HG03571 (cell line): ENCODE measurements around the gene TPX2.

Experiments
- ATAC-seq: cut with Tn5 transposase; IDR thresholded peaks from one replicate; pipeline ENCODE4 v1.9.1; 2021; ENCODE audit not compliant: unreplicated experiment

Gene TPX2

GRCh38 chr20:31830406-31830981 lies 91.4 kb downstream of the TPX2 start:
- no peak for ATAC-seq

DNA sequence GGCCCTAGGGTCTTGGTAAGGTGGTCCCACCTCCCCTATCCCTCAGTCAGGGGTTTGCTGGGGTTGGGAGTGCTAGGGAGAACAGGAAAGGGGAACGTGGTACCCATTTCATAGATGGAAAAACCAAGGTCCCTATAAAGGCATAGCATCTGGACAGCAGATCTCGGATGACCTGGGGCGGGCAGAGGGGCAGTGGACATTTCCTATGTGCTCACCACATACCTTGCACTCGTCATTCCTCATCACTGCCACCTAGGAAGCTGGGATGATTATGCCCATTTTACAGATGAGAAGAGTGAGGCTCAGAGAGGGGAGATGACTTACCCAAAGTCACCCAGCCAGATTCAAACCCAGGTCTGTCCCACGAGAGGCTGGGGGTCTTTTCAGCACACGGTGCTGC lies 92.1 kb downstream of the TPX2 start:
- ATAC-seq, result no peak

GRCh38 chr20:31831771-31832306 lies 92.7 kb downstream of the TPX2 start:
- no peak for ATAC-seq

DNA sequence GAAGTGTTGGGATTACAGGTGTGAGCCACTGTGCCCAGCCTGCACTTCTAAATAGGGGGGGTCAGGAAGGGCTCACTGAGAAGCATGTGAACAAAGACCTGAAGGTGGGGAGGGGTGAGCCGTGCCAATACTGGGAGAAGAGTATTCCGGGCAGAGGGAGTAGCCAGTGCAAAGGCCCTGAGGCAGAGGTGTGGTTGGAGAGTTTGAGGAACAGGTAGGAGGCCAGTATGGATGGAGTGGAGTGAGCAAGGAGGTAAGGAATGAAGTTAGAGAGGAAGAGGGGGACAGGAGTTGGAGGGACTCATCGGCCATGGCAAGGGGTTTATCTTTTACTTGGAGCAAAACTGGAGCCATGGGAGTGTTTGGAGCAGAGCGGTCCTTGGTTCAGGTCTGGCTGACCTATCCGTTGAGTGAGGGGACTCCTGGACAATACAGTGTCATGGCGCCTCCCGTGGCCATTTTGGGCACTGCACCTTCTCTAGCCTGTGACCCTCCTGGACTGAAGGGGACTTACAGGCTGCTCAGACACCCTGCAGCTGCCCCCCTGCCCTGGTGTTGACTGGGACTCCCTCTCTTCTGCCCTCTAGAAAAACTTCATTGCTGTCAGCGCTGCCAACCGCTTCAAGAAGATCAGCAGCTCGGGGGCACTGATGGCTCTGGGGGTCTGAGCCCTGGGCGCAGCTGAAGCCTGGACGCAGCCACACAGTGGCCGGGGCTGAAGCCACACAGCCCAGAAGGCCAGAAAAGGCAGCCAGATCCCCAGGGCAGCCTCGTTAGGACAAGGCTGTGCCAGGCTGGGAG lies 94.2 kb downstream of the TPX2 start:
- ATAC-seq, result no peak

DNA sequence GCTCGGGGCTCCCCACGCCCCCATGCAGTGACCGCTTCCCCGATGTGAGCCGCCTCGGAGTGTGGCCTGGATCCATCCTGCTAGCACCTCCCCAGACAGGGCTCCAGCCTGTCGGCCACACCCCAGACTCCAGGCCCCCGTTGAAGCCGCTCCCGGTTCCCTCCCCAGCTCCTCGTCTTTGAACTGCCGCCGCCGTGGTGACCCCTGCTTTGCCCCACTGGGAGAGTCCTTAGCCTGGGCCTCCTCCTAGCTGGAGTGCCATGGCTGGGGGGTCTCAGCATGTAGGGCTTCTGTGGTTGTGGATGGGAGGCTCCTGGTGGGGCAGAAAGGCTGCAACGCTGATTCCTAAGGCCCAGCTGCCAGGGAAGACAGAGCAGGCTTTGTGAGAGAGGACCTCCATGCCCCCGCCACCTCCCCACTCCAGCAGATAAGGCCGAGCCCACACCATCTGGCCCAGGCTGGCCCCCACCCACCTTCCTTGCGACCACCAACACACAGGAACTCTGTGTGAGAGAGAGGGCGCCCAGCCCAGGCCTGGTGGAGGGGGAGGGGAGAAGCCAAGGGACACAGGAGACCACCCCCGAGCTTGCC lies 94.9 kb downstream of the TPX2 start:
- ATAC-seq, result no peak

GRCh38 chr20:31835554-31835953 lies 96.5 kb downstream of the TPX2 start:
- no peak for ATAC-seq

DNA sequence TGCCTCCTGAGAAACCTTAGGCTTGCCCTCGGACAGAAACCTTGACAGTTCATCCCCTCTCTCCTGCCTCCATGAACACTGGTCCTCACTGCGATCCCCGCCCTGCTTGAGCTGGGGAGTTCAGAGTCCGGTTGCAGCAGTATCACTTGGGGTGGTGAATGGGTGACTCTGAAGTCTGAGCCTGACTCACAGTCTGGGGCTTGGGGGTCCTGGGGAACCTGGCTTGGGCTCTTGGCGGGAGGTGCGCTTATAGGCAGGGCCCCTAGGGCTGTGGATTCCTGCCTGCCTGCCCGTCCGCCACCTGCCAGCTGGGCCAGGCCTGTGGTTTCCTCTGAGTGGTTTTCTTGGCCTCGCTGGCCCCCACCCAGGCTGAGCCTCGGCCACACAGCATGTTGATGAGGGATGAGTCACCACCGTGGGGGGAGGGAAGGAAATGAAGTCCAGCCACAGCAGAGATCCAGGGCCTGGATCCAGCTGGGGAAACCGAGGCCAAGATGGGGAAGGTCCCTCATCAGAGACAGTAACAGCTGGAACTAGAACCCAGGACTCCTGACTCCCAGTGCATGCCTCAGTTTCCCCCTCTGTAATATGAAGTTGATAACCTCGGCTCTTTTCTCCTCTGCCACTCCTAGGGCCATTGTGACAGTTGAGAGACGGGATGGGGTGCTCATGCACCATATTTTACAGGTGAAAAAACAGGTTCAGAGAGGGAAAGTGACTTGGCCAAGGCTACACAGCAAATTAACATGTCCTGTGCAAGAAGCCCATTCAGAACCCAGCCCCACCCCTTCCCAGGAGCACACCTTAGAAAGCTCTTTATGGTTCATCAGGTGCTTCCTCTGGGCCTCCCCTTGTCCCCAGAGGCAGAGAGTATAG lies 97.1 kb downstream of the TPX2 start:
- ATAC-seq, result peak; percentile 47

DNA sequence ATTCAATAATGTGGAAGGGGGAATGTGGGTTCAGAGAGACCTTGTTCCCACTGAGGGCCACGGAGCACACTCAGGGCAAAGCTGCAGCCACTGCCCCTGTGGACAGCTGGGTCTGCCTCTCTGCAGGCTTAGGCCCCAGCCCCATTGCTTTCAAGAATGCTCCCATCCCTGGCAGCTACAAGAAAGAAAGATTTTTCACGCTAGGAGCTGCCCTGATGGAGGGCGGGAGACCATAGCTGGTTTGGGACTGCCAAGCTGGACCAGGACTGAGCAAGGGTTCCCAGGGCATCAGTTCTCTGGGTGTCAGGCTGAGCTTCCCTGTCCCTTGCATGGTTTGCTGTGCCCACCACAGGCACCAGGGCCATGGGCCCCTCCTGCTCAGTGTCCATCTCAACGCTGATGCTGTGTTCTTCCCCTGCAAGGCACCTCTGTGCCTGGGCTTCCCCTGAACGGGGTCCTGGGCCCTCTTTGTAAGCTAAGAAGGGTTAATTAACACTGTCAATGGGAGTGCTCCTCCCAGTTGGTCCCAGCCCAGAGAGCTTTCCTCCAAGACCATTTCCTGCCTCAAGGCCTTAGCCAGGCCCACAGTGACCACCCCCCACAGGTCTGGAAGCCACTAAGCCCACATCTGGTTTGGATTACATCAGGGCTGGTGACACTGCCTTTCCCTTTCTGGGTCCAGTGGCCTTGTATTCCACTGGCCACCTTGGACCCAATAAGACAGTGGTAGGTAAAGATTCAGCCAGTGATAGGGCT lies 97.9 kb downstream of the TPX2 start:
- ATAC-seq, result no peak

DNA sequence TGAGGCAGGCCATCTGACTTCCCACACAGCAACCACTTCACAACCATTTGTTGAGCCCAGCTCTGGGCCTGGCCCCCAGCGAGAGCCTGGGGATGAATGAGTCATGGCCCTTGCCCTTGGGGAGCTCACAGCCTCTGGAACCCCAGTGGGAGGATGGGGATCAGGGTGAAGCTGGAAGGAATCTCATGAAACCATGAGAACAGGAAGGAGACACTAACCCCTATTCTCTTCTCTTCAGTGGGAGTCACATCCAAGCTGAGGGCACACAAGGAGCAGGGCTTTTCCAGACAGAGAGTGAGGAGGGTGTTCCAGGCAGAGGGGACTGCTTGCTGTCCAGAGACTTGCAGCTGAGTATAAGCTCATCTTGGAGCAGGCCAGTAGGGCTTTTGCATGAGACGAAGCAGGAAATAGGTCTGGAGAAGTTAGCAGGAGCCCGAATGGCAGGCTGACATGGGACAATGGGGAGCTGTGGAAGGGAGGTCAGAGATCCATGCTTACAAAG lies 98.9 kb downstream of the TPX2 start:
- no peak for ATAC-seq

GRCh38 chr20:31838646-31839292 lies 99.7 kb downstream of the TPX2 start:
- ATAC-seq, result no peak

- no peak for ATAC-seq
Observed at GRCh38 chr20:31839782-31840487, 100.8 kb downstream of the TPX2 start.

GRCh38 chr20:31840906-31841816 lies 102.1 kb downstream of the TPX2 start:
- no peak for ATAC-seq

GRCh38 chr20:31841928-31842327 lies 102.8 kb downstream of the TPX2 start:
- ATAC-seq, result no peak

GRCh38 chr20:31842471-31843157 lies 103.5 kb downstream of the TPX2 start:
- no peak for ATAC-seq

DNA sequence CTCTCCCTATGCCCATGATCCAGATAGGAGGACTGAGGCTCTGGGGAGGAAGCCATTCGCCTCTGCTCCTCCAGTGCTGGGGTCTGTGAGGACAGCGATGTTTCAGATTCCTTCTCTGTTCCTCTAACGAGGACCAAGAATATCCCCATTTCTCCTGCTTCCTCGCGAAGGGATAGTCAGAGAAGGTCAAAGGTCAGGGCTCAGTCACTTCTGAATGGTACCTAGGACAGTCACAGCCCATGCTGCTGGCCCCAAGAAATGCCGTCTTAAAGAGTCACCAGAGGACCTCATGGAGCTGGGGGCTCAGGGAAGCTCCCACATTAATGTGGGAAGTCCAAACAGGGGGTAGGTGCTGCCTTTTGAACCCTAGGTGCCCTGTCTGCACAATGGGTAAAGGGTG lies 104.2 kb downstream of the TPX2 start:
- no peak for ATAC-seq

- no peak for ATAC-seq
Observed at GRCh38 chr20:31843881-31844280, 104.8 kb downstream of the TPX2 start.

DNA sequence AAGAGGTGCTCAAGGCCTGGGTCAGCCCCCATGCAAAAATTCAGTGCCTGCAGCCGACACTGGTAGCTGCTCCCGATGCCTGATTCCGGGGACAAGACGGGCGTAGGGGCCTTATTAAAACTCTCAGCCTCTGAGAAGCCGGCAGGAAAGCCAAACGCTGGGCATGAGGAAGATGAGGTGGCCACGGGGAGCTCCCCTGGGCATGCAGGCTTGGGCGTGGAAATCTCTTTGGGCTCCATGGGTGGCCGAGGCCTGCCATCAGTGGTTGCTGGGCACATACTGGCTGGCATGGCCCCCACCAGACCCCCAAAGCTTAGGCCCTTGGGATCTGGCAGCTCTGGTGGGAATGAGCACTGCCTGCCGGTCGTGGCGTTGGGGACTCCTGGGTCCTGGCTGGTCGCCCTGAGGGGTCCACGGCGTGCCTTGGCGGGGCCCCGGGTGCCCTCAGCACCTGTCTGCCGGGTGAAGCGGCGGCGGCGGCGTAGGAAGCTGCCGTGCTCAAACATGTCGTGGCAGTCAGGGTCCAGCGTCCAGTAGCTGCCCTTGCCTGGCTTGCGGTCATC lies 105.7 kb downstream of the TPX2 start:
- ATAC-seq, result no peak
